ENCODE results near the gene MMD. TPM values are rescaled to one million over a fixed set of nuclear protein-coding genes. Genes with fewer than 3 reads are reported as not detected.

The MMD gene
- total RNA-seq, 1 experiment from 2014 or later, result 40.8 TPM

DNA sequence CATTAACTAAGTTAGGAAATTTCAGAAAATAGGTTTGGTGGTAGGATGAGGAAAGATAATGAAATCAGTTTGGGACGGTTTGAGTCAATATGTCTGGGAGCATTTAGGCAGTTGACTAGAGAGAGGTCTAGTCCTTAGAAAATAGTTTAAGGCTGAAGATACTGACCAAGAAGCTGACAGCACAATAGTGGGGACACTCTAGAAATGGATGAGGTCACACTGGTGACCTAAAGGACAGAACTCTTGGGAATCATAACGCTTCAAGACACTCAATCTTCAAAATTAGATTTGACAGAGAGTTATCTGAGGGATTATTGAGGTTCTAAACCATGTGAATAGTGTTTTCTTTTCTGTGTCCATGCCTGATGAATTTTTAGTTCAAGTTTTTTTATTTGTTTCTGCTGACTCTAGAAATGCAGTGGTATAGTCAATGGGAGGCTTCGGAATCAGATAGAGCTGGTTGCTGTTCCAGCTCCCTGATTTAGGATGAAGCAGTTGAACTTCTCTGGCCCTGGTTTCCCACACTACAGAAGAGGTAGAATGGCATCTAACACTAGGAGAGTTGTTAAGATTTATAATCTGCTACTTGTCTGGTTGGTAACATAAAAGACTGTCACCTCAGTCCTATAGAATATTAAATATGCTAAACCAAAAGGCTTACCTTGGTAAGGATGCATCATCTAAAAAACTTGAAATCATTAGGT, 29.7 kb downstream of the MMD start (continued):
- TF ChIP-seq, protein P1, sequence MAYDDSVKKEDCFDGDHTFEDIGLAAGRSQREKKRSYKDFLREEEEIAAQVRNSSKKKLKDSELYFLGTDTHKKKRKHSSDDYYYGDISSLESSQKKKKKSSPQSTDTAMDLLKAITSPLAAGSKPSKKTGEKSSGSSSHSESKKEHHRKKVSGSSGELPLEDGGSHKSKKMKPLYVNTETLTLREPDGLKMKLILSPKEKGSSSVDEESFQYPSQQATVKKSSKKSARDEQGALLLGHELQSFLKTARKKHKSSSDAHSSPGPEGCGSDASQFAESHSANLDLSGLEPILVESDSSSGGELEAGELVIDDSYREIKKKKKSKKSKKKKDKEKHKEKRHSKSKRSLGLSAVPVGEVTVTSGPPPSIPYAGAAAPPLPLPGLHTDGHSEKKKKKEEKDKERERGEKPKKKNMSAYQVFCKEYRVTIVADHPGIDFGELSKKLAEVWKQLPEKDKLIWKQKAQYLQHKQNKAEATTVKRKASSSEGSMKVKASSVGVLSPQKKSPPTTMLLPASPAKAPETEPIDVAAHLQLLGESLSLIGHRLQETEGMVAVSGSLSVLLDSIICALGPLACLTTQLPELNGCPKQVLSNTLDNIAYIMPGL (CRISPR knock-in tag; IDR thresholded peaks at IDR 0.05), result no peak
- TF ChIP-seq EMX1 (CRISPR knock-in tag; IDR thresholded peaks at IDR 0.05), result no peak
- TF ChIP-seq FOXK1 (CRISPR knock-in tag; IDR thresholded peaks at IDR 0.05), result no peak
- TF ChIP-seq, protein P2, sequence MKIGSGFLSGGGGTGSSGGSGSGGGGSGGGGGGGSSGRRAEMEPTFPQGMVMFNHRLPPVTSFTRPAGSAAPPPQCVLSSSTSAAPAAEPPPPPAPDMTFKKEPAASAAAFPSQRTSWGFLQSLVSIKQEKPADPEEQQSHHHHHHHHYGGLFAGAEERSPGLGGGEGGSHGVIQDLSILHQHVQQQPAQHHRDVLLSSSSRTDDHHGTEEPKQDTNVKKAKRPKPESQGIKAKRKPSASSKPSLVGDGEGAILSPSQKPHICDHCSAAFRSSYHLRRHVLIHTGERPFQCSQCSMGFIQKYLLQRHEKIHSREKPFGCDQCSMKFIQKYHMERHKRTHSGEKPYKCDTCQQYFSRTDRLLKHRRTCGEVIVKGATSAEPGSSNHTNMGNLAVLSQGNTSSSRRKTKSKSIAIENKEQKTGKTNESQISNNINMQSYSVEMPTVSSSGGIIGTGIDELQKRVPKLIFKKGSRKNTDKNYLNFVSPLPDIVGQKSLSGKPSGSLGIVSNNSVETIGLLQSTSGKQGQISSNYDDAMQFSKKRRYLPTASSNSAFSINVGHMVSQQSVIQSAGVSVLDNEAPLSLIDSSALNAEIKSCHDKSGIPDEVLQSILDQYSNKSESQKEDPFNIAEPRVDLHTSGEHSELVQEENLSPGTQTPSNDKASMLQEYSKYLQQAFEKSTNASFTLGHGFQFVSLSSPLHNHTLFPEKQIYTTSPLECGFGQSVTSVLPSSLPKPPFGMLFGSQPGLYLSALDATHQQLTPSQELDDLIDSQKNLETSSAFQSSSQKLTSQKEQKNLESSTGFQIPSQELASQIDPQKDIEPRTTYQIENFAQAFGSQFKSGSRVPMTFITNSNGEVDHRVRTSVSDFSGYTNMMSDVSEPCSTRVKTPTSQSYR (CRISPR knock-in tag; IDR thresholded peaks at IDR 0.05), result no peak

DNA sequence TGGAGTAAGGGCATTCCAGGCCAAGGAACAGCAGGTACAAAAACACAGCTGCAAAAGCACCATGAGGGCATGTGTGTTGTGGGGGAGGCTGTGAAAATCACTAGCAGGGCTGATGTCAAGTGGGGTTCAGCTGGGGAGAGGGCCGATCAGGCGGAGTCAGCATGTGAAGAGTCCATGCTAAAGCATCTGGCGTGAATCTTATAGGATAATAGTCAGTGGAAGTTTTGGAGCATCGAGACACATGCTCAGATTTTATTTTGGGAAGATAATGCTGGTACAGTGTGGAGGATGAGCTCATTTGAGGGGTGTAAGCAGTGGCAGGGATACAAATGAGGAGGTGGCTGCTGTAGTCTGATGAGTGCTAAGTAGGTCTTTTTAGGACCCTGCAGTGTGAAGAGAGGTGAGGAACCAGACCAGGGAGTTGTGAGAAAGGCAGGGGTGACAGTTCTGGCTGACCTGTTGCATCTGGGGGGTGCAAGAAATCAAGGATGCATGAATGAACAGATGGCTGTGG, 30.3 kb downstream of the MMD start:
- no peaks in the 10 kb centered on the region for H3K9me3 Mint-ChIP-seq
- TF ChIP-seq NFE2L1 (CRISPR knock-in tag; IDR thresholded peaks at IDR 0.05) (no peak), OVOL2 (CRISPR knock-in tag; IDR thresholded peaks at IDR 0.05; ENCODE audit: borderline replicate concordance) (no peak), GRHL2 (CRISPR knock-in tag; IDR thresholded peaks at IDR 0.05; ENCODE audit: insufficient replicate concordance, severe bottlenecking) (no peak), ZNF263 (CRISPR knock-in tag; IDR thresholded peaks at IDR 0.05; ENCODE audit: low read depth) (no peak), SOX15 (CRISPR knock-in tag; IDR thresholded peaks at IDR 0.05) (no peak), ZNF232 (CRISPR knock-in tag; IDR thresholded peaks at IDR 0.05) (no peak), GTF2I (CRISPR knock-in tag; conservative IDR thresholded peaks at IDR 0.05) (no peak), NR1H2 (CRISPR knock-in tag; IDR thresholded peaks at IDR 0.05) (no peak)
- TF ChIP-seq, protein P3, sequence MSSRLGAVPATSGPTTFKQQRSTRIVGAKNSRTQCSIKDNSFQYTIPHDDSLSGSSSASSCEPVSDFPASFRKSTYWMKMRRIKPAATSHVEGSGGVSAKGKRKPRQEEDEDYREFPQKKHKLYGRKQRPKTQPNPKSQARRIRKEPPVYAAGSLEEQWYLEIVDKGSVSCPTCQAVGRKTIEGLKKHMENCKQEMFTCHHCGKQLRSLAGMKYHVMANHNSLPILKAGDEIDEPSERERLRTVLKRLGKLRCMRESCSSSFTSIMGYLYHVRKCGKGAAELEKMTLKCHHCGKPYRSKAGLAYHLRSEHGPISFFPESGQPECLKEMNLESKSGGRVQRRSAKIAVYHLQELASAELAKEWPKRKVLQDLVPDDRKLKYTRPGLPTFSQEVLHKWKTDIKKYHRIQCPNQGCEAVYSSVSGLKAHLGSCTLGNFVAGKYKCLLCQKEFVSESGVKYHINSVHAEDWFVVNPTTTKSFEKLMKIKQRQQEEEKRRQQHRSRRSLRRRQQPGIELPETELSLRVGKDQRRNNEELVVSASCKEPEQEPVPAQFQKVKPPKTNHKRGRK (CRISPR knock-in tag; IDR thresholded peaks at IDR 0.05; ENCODE audit: borderline replicate concordance), result no peak

DNA sequence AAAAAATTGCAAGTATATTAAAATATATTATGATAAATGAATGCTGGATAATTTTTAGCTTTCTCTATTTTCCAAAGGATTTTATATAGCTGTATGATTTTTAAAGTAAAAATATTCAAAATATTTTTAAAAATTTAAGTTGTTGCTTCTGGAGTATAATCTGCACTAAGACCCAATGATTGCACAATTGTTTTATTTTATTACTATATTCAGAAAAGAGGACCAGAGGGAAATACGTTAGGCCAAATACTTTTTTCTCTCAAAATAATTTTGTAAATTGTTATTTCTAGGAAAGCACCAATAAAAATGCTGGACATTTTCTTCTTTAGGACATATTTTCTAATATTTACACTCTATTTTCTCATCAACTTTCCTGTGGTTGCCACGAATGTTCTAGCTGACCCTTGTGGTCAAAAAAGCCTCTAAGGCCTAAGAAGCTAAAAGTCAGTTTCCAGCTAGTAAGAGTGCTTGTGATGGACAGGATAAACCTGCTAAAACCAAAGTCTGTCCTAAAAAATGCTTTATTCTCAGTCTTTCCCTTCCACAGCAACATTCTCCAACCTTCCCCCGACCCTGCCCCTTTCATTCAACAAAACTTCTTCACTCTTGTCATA, 31.2 kb downstream of the MMD start:
- Mint-ChIP-seq H3K9me3 (no peaks in the 10 kb centered on the region), H3K27ac (peak overlapping the region; percentile 18; the same call in 1 of the 2 replicates), H3K27me3 (ENCODE audit: low read depth) (no peaks in the 10 kb centered on the region), H3K36me3 (peaks cover 21% of the 10 kb centered on the region), H3K4me1 (no peaks in the 10 kb centered on the region), H3K4me3 (no peak overlapping the region)
- ChIA-PET CTCF (no interaction called here), POLR2A (no interaction called here)
- DNase-seq (ENCODE audit: low spot score) (no peak), ATAC-seq (no peak)
- TF ChIP-seq, protein P4, sequence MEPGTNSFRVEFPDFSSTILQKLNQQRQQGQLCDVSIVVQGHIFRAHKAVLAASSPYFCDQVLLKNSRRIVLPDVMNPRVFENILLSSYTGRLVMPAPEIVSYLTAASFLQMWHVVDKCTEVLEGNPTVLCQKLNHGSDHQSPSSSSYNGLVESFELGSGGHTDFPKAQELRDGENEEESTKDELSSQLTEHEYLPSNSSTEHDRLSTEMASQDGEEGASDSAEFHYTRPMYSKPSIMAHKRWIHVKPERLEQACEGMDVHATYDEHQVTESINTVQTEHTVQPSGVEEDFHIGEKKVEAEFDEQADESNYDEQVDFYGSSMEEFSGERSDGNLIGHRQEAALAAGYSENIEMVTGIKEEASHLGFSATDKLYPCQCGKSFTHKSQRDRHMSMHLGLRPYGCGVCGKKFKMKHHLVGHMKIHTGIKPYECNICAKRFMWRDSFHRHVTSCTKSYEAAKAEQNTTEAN (CRISPR knock-in tag; IDR thresholded peaks at IDR 0.05), result no peak
- no peak for TF ChIP-seq TEAD1 (CRISPR knock-in tag; IDR thresholded peaks at IDR 0.05)
- TF ChIP-seq CBFB (CRISPR knock-in tag; IDR thresholded peaks at IDR 0.05; ENCODE audit: low read depth), result no peak
- TF ChIP-seq ZBTB21 (CRISPR knock-in tag; IDR thresholded peaks at IDR 0.05; ENCODE audit: borderline replicate concordance), result no peak
- TF ChIP-seq GTF2I (CRISPR knock-in tag; conservative IDR thresholded peaks at IDR 0.05), result no peak
- TF ChIP-seq, protein P5, sequence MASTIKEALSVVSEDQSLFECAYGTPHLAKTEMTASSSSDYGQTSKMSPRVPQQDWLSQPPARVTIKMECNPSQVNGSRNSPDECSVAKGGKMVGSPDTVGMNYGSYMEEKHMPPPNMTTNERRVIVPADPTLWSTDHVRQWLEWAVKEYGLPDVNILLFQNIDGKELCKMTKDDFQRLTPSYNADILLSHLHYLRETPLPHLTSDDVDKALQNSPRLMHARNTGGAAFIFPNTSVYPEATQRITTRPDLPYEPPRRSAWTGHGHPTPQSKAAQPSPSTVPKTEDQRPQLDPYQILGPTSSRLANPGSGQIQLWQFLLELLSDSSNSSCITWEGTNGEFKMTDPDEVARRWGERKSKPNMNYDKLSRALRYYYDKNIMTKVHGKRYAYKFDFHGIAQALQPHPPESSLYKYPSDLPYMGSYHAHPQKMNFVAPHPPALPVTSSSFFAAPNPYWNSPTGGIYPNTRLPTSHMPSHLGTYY (CRISPR knock-in tag; IDR thresholded peaks at IDR 0.05), result no peak
- TF ChIP-seq, protein P6, sequence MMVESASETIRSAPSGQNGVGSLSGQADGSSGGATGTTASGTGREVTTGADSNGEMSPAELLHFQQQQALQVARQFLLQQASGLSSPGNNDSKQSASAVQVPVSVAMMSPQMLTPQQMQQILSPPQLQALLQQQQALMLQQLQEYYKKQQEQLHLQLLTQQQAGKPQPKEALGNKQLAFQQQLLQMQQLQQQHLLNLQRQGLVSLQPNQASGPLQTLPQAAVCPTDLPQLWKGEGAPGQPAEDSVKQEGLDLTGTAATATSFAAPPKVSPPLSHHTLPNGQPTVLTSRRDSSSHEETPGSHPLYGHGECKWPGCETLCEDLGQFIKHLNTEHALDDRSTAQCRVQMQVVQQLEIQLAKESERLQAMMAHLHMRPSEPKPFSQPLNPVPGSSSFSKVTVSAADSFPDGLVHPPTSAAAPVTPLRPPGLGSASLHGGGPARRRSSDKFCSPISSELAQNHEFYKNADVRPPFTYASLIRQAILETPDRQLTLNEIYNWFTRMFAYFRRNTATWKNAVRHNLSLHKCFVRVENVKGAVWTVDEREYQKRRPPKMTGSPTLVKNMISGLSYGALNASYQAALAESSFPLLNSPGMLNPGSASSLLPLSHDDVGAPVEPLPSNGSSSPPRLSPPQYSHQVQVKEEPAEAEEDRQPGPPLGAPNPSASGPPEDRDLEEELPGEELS (CRISPR knock-in tag; IDR thresholded peaks at IDR 0.05), result no peak
- no peak for TF ChIP-seq ZNF219 (CRISPR knock-in tag; IDR thresholded peaks at IDR 0.05; ENCODE audit: borderline replicate concordance)
- no peak for TF ChIP-seq JUN (CRISPR knock-in tag; IDR thresholded peaks at IDR 0.05)
- no peak for TF ChIP-seq SMAD4 (CRISPR knock-in tag; IDR thresholded peaks at IDR 0.05)

More for the DNA sequence above, 30.3 kb downstream of the MMD start:
- Mint-ChIP-seq H3K4me1 (no peaks in the 10 kb centered on the region), H3K27ac (0 out of 2 replicates have a peak overlapping the region, but pooled peaks have one; percentile 2), H3K36me3 (peaks cover 22% of the 10 kb centered on the region), H3K27me3 (ENCODE audit: low read depth) (no peaks in the 10 kb centered on the region), H3K4me3 (no peak overlapping the region)
- no peak for ATAC-seq
- CTCF ChIA-PET, result interaction anchor here (0.8 kb wide), 1 partner anchor 33 kb away, joined by 3 read pairs; no protein-coding TSS in a partner anchor
- DNase-seq (ENCODE audit: low spot score), result no peak
- POLR2A ChIA-PET, result no interaction called here
